Dedifferentiated amniotic fluid mesenchymal stem cell (primary cell): ENCODE measurements around the gene TRIM42.

Experiments
- DNase-seq: peaks from one replicate; pipeline ENCODE4 v3.0.0-alpha.2; 2016; ENCODE audit errors: extremely low spot score

Gene TRIM42

DNA sequence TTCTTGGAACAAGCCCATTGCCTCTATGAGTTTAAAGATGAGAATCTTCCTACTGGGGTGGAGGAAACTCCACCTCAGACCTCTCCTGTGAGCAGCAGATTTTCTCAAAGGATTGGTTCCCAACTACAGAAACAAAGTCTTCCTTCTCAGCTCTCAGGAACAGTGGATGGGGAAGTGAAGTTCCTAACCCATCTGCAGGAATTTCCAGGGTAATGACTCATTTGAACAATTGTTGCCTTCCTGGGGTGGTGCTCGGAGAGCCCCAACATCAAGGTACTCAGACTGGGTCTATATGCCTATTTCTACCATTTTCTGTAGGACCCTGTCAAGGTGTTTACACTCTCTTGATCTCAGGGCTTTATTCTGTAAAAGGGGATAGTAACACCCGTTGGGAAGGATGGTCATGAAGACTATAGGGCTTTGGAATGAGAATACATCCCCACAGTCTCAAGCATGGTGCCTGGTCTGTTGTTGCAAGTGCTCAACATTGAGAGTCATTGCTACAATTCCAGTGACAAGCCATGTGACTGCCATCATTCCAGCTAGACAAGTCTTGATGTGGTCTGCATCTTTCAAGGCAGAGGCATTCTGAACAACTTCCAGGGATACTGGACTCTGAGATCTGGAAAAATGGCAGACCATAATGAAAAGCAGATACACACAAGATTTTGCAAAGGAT lies 33.0 kb downstream of the TRIM42 start:
- no peak for DNase-seq

DNA sequence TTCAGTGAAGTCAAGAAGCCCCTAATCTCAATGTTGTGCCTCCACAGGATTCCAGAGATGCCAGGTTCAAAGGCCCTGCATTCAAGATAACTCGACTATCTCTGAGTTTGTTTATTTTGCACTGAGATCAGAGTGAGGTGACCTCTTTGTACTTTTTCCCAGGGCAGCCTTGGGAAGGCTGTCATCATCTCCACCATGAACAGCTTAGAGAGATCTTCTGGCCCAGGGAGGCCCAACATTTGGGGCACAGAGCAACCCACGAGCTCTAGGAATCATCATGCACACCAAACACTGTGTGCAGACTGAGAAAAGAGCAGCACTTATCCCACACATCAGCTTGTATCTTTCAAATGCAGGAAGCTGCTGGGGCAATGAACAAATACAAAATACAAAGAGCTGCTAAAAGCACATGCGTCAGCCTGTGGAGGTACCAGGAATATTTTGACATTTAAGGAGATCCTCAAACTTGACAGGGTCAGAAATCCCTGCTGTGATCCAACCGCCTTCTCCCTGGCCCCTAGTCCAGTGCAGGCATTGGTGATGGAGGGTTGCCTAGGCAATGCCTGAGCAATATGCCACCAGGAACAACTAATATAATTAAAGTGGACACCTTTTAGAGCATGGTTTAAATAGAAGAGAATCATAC lies 33.6 kb downstream of the TRIM42 start:
- DNase-seq = no peak

GRCh38 chr3:140712301-140712700 lies 34.4 kb downstream of the TRIM42 start:
- no peak for DNase-seq

DNA sequence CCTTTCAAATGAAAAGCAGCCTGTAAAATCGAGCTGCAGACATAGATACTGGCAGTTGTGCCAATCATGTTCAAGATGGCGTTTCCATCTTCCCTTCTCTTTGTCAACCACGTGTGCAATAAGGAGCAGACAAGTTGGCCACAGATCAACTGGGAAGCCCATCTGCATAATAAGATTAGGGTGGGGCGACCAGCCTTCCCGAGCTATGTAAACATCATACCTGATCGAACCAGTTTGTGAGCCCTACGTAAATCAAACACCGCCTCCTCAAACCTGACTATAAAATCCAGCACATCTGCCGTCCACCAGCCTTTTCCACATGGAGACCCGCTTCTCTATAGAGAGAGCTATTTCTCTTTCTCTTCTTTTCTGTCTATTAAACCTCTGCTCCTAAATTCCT lies 37.2 kb downstream of the TRIM42 start:
- no peak for DNase-seq

DNA sequence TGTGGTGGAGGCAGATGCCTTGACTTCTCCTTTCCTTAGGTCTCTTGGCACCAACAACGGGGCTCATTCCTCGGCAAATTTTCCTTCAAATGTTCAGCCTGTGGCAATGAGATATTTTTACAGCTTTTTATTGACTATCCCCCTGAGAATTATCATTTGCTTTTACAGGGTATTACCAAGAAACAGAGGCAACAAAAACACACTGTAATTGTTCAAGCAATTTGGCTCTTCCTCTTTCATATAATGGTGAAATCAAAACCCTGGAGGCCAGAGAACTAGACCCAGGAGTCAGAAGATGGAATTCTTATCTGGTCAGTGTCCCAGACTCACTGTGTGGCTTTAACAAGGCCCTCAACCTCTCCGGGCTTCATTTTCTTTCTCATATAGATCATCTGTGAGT lies 40.1 kb downstream of the TRIM42 start:
- DNase-seq = no peak

GRCh38 chr3:140719841-140720614 lies 42.2 kb downstream of the TRIM42 start:
- DNase-seq = no peak

DNA sequence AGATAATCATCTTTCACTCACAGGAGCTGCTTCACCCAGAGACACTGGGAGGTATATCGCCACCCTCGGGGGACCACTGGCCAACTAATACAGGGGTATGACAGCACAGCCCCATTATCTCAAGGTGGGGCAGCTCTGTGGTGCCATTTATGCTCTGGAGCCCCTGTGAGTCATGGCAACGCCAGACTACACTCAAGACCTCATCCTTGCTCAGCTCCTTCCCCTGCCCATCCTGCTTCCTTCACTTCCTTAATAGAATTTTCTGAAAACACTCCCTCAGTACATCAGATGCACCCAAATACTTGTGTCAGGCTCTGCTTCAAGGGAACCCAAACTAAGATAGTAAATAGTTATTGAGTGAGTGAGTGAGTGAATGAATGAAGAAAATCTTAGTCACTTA lies 45.7 kb downstream of the TRIM42 start:
- DNase-seq = no peak

DNA sequence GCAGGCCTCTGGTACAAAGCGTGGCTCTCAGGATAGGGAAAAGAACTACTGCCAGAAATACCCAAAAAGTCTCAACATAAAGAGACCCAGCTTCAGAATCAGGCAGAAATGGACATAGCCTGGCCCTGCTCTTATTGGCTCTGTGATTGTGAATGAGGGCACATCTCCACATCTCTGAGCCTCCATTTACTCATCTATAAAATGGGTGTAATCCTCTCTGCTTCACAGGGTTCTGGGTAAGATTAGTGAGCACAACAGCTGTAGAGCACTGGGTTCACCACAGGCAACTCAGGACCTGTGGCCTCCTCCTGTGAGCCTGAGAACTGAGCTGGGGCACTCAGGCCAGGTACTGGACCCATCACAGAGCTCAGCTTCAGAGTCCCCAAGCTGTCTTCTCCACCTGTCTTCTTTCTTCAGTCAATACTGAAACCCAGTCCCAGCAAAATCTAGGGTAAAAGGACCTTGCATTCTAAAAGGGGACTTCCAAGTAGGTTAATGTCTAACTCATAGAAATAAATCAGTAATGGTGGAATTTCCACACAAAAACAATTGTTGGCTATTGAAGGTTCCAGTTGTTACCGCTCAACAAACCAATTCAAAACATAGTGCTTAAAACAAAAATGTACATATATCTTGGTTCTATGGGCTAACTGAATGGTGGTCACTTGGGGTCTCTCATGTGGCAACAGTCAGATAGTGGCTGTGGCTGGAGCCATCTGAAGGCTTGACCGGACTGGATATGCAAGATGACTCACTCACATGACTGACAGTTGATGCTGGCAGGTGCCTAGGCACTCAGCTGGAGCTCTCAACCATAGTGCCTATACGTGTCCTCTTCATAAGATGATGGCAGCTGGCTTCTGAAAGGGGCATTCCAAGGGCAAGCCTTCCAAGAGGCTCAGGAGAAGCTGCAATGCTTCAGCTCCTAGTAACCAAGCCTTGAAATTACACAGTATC lies 47.3 kb downstream of the TRIM42 start:
- no peak for DNase-seq

GRCh38 chr3:140726066-140726465 lies 48.2 kb downstream of the TRIM42 start:
- DNase-seq = no peak

GRCh38 chr3:140727886-140728285 lies 50.0 kb downstream of the TRIM42 start:
- DNase-seq = no peak

DNA sequence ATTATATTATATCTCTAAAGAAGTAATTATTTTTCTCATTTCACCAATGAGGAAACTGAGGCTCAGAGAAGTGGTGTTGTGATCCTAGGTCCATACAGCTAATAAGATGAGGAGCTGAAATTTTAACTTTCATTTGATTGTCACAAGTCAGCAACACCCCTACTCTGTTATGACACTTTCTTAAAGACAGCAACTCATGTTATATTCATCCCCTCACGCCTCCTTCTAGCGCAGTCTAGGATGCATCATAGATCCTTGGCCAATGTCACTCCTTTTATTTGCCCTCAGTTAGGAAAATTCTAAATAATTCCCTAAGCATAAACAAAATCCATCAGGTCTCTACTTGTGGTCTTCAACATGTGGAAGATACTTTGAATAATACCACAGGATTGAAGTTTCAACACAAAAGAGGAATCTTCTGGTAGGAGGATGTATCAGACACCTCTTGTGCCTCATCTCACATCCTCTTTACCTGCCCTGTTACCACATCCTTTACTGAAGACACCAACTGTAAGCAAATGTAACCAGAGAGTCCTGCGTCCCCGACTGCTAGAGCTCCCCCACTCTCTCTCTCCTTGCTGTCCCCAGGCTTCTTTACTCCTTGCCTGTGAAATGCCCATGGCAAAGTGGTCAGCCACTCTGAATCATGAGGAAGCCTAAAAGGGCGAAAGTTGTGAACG lies 53.7 kb downstream of the TRIM42 start:
- DNase-seq = no peak

DNA sequence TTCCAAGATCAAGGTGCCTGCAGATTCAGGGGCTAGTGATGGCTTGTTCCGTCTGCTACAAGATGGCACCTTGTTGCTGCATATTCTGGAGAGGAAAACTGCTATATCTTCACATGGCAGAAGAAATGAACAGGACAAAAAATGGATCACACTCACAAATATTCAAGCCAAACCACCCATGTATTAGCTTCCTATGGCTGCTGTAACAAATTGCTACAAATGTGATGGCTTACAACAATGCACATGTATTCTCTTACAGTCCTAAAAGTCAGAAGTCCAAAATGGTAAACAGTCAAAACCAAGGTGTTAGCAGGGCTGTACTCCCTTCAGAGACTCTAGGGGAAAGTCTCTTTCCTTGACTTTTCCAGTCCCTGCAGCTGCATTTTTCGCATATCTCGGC lies 55.8 kb downstream of the TRIM42 start:
- DNase-seq = no peak

DNA sequence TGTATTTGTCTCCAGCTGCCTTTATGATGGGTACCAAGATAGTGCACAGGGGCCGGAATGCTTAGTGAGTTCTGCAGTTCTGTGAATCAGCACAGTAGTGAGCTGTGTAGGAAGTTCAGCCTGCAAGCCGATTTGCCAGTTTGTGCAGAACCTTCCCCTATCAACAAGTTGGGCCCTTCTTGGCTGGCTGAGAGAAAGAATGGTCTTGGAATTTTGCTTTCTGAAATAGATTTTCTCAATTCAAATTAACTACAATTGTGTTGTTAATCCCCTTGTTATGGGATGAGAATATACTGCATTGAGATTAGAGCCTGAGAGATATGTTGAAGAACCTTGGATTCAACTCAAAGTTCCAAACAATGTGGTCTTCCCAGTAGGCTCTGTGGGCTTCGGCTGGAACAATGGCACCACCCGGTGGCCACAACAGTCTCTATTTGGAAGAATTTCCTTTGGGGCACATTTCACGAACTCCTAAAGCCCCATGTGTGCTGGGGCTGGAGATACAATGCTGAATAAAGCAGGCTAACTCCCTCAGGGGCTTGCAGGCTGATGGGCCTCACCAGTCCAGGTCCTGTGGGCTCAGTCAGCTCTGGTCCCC lies 59.1 kb downstream of the TRIM42 start:
- DNase-seq = peak; percentile 47

DNA sequence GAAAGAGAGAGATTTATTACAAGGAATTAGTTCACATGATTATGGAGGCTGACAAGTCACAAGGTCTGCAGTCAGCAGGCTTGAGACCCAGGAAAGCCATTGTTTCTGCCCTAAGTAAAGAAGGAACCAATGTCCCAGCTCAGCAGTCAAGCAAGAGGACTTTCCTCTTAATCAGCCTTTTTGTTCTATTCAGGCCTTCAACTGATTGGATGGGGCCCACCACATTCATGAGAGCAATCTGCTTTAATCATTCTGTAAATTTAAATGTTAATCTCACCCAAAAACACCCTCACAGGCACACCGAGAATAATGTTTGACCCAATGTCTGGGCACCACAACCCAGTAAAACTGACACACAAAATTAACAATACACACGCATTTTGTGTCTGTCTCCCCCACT lies 64.3 kb downstream of the TRIM42 start:
- no peak for DNase-seq

GRCh38 chr3:140748171-140748570 lies 70.3 kb downstream of the TRIM42 start:
- DNase-seq = no peak

- no peak for DNase-seq
These were observed 71.0 kb downstream of the TRIM42 start for GRCh38 chr3:140748903-140749302.
